HL-60/S4 treated with retinoic acid at 250 ng/mL for 4 days and 3 days (cell line): ENCODE results near the gene DLG2.

Experiments
- in situ Hi-C: fragments of 300-500 bp; cut with MboI; formaldehyde crosslinking; loops from 2 replicates; pipeline ENCODE4 v1.7.0; 2022; ENCODE audit warnings: low sequenced_read_pairs

Gene DLG2

GRCh38 chr11:83924795-83925542 lies 1702.2 kb downstream of the DLG2 start:
- in situ Hi-C loops, result no loop called here

GRCh38 chr11:83923961-83924360 lies 1703.2 kb downstream of the DLG2 start:
- in situ Hi-C loops, result no loop called here

- in situ Hi-C loops, result no loop called here
Measured at GRCh38 chr11:83922953-83923352, 1704.2 kb downstream of the DLG2 start.

GRCh38 chr11:83922318-83922717 lies 1704.8 kb downstream of the DLG2 start:
- in situ Hi-C loops, result no loop called here

GRCh38 chr11:83921447-83922192 lies 1705.5 kb downstream of the DLG2 start:
- in situ Hi-C loops, result no loop called here

GRCh38 chr11:83918476-83918875 lies 1708.7 kb downstream of the DLG2 start:
- in situ Hi-C loops, result no loop called here

- in situ Hi-C loops, result no loop called here
Measured at GRCh38 chr11:83914995-83915394, 1712.1 kb downstream of the DLG2 start.

GRCh38 chr11:83909579-83910534 lies 1717.3 kb downstream of the DLG2 start:
- in situ Hi-C loops, result no loop called here

GRCh38 chr11:83908298-83908856 lies 1718.8 kb downstream of the DLG2 start:
- in situ Hi-C loops, result no loop called here

- in situ Hi-C loops, result no loop called here
Measured at GRCh38 chr11:83895516-83895915, 1731.6 kb downstream of the DLG2 start.

- in situ Hi-C loops, result no loop called here
Measured at GRCh38 chr11:83881428-83881827, 1745.7 kb downstream of the DLG2 start.

GRCh38 chr11:83871054-83871453 lies 1756.1 kb downstream of the DLG2 start:
- in situ Hi-C loops, result no loop called here

GRCh38 chr11:83866655-83867054 lies 1760.5 kb downstream of the DLG2 start:
- in situ Hi-C loops, result no loop called here

GRCh38 chr11:83865636-83866461 lies 1761.3 kb downstream of the DLG2 start:
- in situ Hi-C loops, result no loop called here

GRCh38 chr11:83864412-83865057 lies 1762.6 kb downstream of the DLG2 start:
- in situ Hi-C loops, result no loop called here

GRCh38 chr11:83863272-83863671 lies 1763.9 kb downstream of the DLG2 start:
- in situ Hi-C loops, result no loop called here

- in situ Hi-C loops, result no loop called here
Measured at GRCh38 chr11:83862691-83863090, 1764.5 kb downstream of the DLG2 start.

GRCh38 chr11:83862033-83862432 lies 1765.1 kb downstream of the DLG2 start:
- in situ Hi-C loops, result no loop called here

- in situ Hi-C loops, result no loop called here
Measured at GRCh38 chr11:83858694-83859093, 1768.5 kb downstream of the DLG2 start.

GRCh38 chr11:83855237-83855636 lies 1771.9 kb downstream of the DLG2 start:
- in situ Hi-C loops, result no loop called here
